DMS 273 (cell line): ENCODE results near the gene RNF125.
"Not testable (repeated sequence)": the region's sequence is repeated elsewhere in the genome, so short reads cannot be mapped to it uniquely, and the experiment has no call there.

ENCODE experiments used
- DNase-seq: peaks from one replicate; lab custom pipeline; 2025; ENCODE audit not compliant: unreplicated experiment; lab: John Stamatoyannopoulos, UW

The RNF125 gene

GRCh38 chr18:32018331-32019250 lies at the start of gene RNF125:
TSS of gene RNF125 (plus strand) at chr18:32018825. CDS start at chr18:32018864, 39 bp downstream.
- peak; percentile 91 for DNase-seq

DNA sequence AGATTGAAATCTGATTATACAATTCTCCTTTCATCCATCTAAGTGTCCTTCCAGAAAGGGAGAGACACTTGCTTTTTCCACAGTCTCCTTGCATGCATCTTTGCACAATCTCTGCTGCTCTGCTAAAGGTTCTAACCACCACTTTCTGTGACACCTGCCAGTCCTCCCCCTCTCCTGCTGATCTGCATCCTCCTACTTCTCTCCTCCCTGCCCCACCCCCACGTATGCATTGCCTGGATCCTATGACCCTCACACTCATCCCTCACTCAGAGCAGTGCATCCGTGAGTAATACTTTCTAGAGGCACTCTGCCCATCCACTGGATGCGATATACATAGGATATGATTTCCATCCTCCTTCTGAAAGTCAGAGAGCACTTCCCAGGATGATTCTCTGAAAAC lies 48.0 kb upstream of the RNF125 start:
- DNase-seq = no peak

- DNase-seq = no peak
These were observed 44.6 kb upstream of the RNF125 start for GRCh38 chr18:31973929-31974546.

DNA sequence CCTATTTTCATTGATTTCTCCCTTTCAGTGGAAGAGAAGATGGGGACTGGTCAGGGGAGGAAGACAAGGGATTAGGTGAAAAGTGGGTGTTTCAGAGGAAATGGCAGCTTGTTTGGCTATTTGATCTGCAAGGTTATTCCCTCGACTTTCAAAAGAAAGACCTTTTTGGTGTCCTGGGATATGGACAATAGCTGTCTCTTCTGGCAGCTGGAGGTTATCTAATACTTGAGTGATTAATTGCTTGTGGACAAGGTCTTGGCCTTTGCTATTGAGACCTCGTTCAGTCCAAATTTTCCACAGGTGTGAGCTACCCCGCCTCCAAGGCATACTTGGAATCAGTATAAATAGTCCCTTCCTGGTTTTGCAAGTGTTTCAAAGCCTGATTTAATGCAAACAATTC lies 42.4 kb upstream of the RNF125 start:
- no peak for DNase-seq

- DNase-seq = peak; percentile 80
These were observed 41.3 kb upstream of the RNF125 start for GRCh38 chr18:31977270-31977872.

DNA sequence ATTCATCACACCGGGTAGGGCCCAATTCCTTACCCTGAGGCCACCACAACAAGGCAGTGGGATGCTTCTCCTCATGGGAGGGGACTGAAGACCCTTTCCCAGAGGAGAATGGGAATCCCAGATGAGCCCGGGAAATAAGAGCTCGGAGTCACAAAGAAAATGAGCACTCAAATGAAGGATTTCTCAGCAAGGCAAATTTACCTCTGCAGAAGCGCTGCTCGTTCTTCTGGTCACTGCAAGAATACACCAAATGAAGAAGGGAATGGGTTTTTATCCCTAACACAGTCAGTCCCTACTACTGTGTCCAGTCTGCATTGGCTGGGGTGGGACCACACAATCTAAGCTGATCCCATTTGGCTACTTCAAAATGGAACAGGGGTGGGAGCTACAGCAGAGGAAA lies 40.0 kb upstream of the RNF125 start:
- DNase-seq = no peak

DNA sequence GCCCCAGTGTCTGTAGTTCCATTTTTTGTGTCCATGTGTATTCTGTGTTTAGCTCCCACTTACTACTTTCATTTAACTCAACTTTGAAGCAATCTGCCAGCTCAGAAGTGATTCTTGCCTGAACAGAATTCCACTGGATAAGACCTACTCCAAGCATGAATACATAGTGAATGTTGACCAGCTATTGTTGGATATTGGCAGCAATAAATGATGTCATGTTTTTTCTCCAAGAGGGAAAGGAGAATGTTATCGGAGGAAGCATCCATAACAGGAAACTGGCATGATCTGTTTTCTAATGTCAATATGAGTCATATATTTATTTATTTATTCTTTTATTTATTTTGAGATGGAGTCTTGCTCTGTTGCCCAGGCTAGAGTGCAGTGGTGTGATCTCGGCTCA lies 38.9 kb upstream of the RNF125 start:
- no peak for DNase-seq

GRCh38 chr18:31980863-31981262 lies 37.8 kb upstream of the RNF125 start:
- DNase-seq = no peak

DNA sequence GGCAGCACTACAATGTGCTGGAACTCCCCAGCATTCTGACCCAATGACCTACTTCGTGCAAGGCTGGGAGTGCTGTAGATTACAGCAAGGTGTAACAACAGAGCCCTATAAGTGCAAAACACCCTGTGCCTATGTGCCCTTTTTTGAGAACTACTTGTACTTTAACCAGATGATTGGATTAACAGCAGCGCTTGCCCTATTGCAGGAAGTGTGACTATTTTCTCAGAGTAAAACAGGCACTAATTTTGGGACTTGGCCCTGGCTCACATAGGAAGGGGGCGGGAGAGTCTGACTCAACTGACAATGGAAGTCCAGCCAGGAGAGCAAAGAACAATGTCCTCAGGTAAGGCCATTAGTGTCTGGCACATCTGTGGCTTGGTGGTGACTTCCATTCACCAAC lies 35.6 kb upstream of the RNF125 start:
- no peak for DNase-seq

DNA sequence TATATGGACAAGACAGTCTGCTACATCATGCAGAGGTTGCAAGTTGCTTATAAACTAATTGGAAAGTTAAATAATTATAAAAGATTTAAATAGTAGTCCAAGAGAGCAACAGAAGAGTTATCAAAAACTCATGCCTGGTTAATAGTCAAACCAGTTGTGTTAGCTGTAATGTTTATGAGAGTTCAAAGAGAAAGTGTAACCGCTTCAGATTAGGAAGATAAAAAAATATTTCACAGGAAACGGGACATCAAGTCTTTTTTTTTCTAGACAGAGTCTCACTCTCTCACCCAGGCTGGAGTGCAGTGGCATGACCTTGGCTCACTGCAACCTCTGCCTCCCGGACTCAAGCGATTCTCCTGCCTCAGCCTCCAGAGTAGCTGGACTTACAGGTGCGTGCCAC lies 34.6 kb upstream of the RNF125 start:
- no peak for DNase-seq

- no peak for DNase-seq
These were observed 27.8 kb upstream of the RNF125 start for GRCh38 chr18:31990823-31991222.

GRCh38 chr18:31996007-31996406 lies 22.6 kb upstream of the RNF125 start:
- peak; percentile 8 for DNase-seq

DNA sequence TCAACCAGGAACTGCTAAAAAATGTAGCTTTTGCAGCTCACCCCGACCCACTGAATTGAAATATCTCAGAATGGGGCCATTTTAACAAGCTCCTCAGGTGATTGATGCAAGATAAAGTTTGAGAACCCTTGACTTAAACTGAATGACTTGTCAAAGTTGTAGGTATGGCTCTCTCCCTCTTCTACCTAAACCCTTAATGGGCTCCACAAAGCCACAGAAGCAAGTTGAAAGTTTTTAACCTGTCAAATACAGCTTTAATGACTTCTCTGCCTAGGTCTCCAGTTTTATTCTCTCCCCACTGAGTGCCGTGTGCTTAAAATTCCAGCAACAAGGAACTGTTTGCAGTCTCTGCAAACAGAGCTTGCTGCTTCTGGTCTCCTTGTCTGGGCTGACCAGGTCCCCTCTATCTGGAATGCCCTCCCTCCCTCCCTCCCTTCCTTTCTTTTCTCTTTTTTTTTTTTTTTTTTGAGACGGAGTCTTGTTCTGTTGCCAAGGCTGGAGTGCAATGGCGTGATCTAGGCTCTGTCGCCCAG lies 19.7 kb upstream of the RNF125 start:
- no peak for DNase-seq

DNA sequence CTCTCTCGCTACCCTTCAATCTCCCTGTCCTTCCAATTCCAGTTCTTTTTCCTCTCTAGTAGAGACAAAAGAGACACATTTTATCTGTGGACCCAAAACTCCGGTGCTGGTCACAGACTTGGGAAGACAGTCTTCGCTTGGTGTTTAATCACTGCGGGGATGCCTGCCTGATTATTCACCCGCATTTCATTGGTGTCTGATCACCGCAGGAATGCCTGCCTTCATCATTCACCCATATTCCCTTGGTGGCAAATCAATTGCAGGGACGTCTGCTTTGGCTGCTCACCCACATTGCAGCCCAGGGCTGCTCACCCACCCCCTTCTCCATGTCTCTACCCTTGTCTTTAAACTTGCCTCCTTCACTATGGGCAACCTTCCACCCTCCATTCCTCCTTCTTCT lies 17.5 kb upstream of the RNF125 start:
- not testable (repeated sequence) for DNase-seq

DNA sequence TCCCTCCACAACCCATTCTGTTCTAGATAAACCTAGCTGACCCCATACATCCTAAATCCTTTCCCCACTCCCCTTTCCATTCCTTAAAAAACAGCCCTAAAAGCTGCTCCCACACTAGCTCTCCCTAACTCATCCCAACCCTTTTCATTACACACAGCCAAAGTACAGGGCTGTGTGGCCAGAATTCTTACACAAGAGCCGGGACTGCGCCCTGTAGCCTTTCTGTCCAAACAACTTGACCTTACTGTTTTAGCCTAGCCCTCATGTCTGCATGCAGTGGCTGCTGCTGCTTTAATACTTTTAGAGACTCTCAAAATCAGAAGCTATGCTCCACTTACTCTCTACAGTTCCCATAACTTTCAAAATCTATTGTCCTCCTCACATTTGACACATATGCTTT lies 14.8 kb upstream of the RNF125 start:
- DNase-seq = not testable (repeated sequence)

- no peak for DNase-seq
These were observed 8.4 kb upstream of the RNF125 start for GRCh38 chr18:32010124-32010721.

GRCh38 chr18:32011193-32011592 lies 7.4 kb upstream of the RNF125 start:
- DNase-seq = no peak

DNA sequence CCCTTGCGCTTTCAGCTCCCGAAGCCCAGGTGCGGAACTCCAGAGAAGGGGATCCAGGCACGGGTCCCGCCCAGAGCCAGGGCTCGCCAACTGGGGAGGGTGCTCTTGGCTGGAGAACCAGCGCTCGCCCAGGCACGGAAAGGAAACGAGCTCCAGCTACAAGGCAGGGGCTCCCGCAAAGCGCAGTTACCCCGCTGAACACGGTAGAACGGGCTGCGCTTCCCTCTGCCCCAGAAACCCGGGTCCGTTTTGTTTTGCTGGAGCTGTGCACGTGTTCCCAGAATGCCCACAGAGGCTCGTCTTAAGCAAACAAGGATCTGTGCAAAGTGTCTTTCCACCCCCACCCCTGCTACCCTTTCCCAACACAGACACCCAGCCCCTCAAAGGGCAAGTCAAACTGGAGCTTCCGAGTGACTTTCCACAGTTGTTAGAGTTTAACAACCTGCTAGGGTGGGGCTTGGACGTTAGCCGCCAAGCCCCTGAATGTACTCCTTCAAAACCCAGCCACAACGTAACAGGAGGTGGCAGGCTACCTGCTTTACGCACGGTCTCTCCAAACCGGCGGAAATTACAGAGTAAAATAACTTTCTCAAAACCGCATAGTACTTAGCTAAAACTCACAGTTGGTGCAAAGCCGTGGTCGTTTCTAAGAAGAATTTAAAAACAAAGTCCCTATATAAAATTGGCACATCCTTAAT lies 775 bp downstream of the RNF125 start:
- peak; percentile 71 for DNase-seq

DNA sequence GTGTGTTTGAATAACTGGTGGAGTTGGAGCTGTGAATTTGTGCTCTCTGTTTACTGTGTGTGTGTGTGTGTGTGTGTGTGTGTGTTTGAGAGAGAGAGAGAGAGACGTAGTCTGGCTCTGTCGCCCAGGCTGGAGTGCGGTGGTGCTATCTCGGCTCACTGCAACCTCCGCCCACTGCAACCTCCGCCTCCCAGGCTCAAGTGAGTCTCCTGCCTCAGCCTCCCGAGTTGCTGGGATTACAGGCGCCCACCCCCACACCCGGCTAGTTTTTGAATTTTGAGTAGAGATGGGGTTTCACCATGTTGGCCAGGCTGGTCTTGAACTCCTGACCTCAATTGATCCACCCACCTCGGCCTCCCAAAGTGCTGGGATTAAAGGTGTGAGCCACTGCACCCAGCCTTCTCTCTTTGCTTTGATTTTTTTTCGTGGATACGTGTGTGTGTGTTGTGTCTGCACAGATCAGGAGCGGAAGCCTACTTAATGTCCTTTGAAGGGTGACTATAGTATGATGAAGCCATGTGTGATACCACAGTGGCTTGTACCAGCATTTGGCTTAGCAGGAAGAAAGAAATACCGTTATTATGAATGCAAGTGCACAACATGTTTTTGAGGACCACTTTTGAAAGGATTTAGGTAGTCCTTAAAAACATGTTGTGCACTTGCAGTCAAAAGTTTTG lies 1.5 kb downstream of the RNF125 start:
- DNase-seq = not testable (repeated sequence)
